Right cardiac atrium (tissue), 5 donors: ENCODE results near the gene MGMT. TPM values are rescaled to one million over a fixed set of nuclear protein-coding genes. Genes with fewer than 3 reads are reported as not detected.

Experiments used
- ATAC-seq, 2 donors: fragments of 200-7000 bp; cut with Tn5 transposase; one replicate each; pipeline versions ENCODE4 v1.8.0 to v1.9.1; 2020; ENCODE audit warnings: moderate library complexity in 2 of 2, mild to moderate bottlenecking in 1 of 2
- DNase-seq, 3 donors: peaks; one replicate each; pipeline ENCODE4 v3.0.0-alpha.2; 2020
- H3K27ac ChIP-seq: one replicate; pipeline ENCODE4 v1.5.1; 2013; ENCODE audit warnings: mild to moderate bottlenecking, low read length, control low read depth, moderate library complexity
- H3K27me3 ChIP-seq: one replicate; pipeline ENCODE4 v1.6.1; 2013; ENCODE audit not compliant: control insufficient read depth, insufficient read depth
- H3K4me1 ChIP-seq: one replicate; pipeline ENCODE4 v1.6.1; 2013; ENCODE audit warnings: low read length; ENCODE audit not compliant: control insufficient read depth, insufficient read depth
- H3K4me3 ChIP-seq: one replicate; pipeline ENCODE4 v1.5.1; 2013; ENCODE audit warnings: low read length, control low read depth
- H3K9me3 ChIP-seq: one replicate; pipeline ENCODE4 v1.6.1; 2013; ENCODE audit warnings: low read length; ENCODE audit not compliant: control insufficient read depth
- WGBS: extraction: QIAGEN DNeasy Blood & Tissue Kit; methylation state at CpG from one replicate; pipeline ENCODE4 v1.1.7; 2013; 5-methylcytosine and 5-hydroxymethylcytosine counted together
- intact Hi-C, 4 donors: fragments of 100-400 bp; cut with DNase I; formaldehyde crosslinking; loops; one replicate each; pipeline versions ENCODE4 v1.11.0 to v1.14.0; 2022 to 2023
- polyA plus RNA-seq: library from polyadenylated mRNA; stranded (reverse); fragments of 200-250 nt; gene quantifications from one replicate; pipeline ENCODE4 v1.2.3, GENCODE V29; 2013
- total RNA-seq, 4 donors: library from RNA; stranded (reverse); fragmentation: NEBNext Ultra II Directional; extraction: Animal tissue kit (Norgen Biotek cat#: 25700); gene quantifications; one replicate each; pipeline ENCODE4 v1.2.1, GENCODE V29; 2021
- donor health status: healthy with polysubstance abuse.
- donor health status: DM: no; HTN: yes; CAD: no.
- donor health status: DM: no; HTN: no; CAD: no.
- donor health status: DM: no; HTN: yes; CAD: no; lungs with severe emphysema.
- donor health status: DM: yes; HTN: yes; CAD: no.

MGMT gene
- total and polyA plus RNA-seq, 5 donors: 11.3 to 18.2 (median 13.6) TPM

DNA sequence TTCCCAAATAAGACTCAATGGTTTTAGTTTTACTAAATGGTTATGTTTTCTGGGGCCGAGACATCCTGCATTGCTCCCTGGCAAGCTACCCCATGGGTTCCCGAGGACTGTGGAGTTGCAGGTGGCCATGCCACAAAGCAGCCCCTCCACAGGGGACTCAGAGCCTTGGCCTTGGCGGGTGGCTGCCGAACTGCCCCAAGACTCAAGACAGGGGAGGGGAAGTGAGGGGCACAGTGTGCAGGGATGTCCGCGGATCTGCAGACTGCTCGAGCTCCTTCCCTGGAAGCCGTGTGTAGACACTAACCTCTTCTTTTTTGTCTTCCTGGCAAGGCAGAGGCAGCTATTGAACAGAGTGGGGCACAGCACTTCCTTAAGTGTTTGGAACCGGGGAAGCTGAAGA, 342.4 kb downstream of the MGMT start:
- no peak for ATAC-seq
- 86% methylated on average over 9 of the region's 9 CpGs for WGBS
- Histone ChIP-seq H3K4me3 (no peak overlapping the region), H3K4me1 (no peaks in the 10 kb centered on the region), H3K9me3 (no peaks in the 10 kb centered on the region), H3K27me3 (no peaks in the 10 kb centered on the region), H3K27ac (no peak overlapping the region)
- DNase-seq: no peak
- intact Hi-C loops: no loop called here

DNA sequence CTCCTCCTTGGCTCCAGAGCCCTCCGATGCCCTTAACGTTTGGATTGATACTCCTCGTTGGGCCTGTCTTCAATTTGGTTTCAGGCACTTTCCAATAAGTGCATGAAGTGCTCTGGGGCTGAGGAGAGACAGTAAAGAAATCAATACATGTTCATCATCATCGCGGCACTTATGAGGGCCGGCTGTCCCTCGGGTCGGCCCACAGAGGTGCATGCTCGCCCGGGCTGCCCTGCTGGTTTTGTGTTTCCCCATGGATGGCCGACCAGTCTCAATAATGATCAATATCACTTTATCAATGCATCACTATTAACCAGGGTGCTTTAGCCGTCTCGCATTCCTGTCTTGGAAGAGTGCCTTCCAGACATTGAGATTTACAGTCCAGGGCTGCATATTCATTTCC, 342.8 kb downstream of the MGMT start:
- no peaks in the 10 kb centered on the region for H3K9me3 ChIP-seq
- H3K4me3 ChIP-seq: no peak overlapping the region
- H3K4me1 ChIP-seq: no peaks in the 10 kb centered on the region
- H3K27me3 ChIP-seq: no peaks in the 10 kb centered on the region
- WGBS: 88% methylated on average over 13 of the region's 13 CpGs
- DNase-seq (no peak), ATAC-seq (no peak)
- intact Hi-C loops: no loop called here
- no peak overlapping the region for H3K27ac ChIP-seq

GRCh38 chr10:129811208-129811607, 344.2 kb downstream of the MGMT start:
- no peaks in the 10 kb centered on the region for H3K9me3 ChIP-seq
- no peaks in the 10 kb centered on the region for H3K4me1 ChIP-seq
- no peak overlapping the region for H3K27ac ChIP-seq
- no peaks in the 10 kb centered on the region for H3K27me3 ChIP-seq
- no peak overlapping the region for H3K4me3 ChIP-seq
- intact Hi-C loops: no loop called here
- 91% methylated on average over 9 of the region's 9 CpGs for WGBS
- DNase-seq: no peak
- ATAC-seq: no peak

DNA sequence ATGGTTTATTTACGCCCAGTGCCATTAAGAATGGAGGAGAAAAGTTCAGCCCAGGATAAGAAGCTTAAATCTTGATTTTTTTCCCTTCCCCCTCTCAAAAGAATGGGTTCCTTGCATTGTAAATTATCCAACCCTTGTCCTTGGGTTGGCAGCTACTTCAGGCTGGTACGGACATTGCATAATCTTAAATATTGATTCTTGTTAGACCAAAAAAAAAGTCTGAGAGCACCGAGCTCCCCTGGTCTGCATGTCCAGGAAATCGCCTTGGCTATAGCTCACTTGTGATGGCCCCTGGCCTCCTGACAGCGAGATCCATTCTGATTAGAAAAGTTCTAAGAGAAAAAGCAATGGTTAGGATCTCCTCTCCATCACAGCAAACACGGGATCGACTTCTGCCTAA, 345.4 kb downstream of the MGMT start:
- Histone ChIP-seq H3K4me1 (no peaks in the 10 kb centered on the region), H3K27me3 (no peaks in the 10 kb centered on the region), H3K27ac (no peak overlapping the region), H3K9me3 (no peaks in the 10 kb centered on the region), H3K4me3 (no peak overlapping the region)
- 84% methylated on average over 7 of the region's 7 CpGs for WGBS
- DNase-seq (no peak), ATAC-seq (no peak)
- intact Hi-C loops: no loop called here

GRCh38 chr10:129814681-129815646, 347.9 kb downstream of the MGMT start:
- 70% methylated on average over 12 of the region's 12 CpGs for WGBS
- no peaks in the 10 kb centered on the region for H3K4me1 ChIP-seq
- no peak overlapping the region for H3K27ac ChIP-seq
- no peaks in the 10 kb centered on the region for H3K9me3 ChIP-seq
- no peak for ATAC-seq
- no peak overlapping the region for H3K4me3 ChIP-seq
- DNase-seq: no peak
- H3K27me3 ChIP-seq: no peaks in the 10 kb centered on the region
- intact Hi-C loops: no loop called here

- no peaks in the 10 kb centered on the region for H3K9me3 ChIP-seq
- ATAC-seq: peak in 1 of 2 donors; percentile 31
- no peaks in the 10 kb centered on the region for H3K27me3 ChIP-seq
- no peak for DNase-seq
- WGBS: 86% methylated on average over 17 of the region's 17 CpGs
- intact Hi-C loops: no loop called here
- H3K4me1 ChIP-seq: no peaks in the 10 kb centered on the region
- H3K4me3 ChIP-seq: no peak overlapping the region
- no peak overlapping the region for H3K27ac ChIP-seq
These were observed 349.0 kb downstream of the MGMT start for GRCh38 chr10:129815898-129816655.

- DNase-seq (no peak), ATAC-seq (no peak)
- Histone ChIP-seq H3K4me3 (no peak overlapping the region), H3K27me3 (no peaks in the 10 kb centered on the region), H3K27ac (no peak overlapping the region), H3K9me3 (no peaks in the 10 kb centered on the region), H3K4me1 (no peaks in the 10 kb centered on the region)
- intact Hi-C loops: no loop called here
- 91% methylated on average over 8 of the region's 8 CpGs for WGBS
These were observed 349.6 kb downstream of the MGMT start for GRCh38 chr10:129816656-129817045.
